GM08714 (cell line): ENCODE results near the gene MSGN1.

ENCODE experiments used
- H3K4me3 ChIP-seq: fragments of 200-500 bp; sonication (Bioruptor generic); 2 replicates; pipeline ENCODE4 v1.5.1; 2014; ENCODE audit warnings: mild to moderate bottlenecking, low read length, inconsistent platforms
- ZNF274 ChIP-seq: IDR thresholded peaks from 2 replicates; pipeline ENCODE4 v1.6.1; 2012; ENCODE audit warnings: mild to moderate bottlenecking, low read depth, low read length

MSGN1 gene

GRCh38 chr2:17798338-17798737 lies 17.9 kb upstream of the MSGN1 start:
- no peak for TF ChIP-seq ZNF274

GRCh38 chr2:17799301-17800120 lies 16.7 kb upstream of the MSGN1 start:
- H3K4me3 ChIP-seq: no peak overlapping the region
- TF ChIP-seq ZNF274: no peak

More at GRCh38 chr2:17798338-17798737, 17.9 kb upstream of the MSGN1 start:
- no peak overlapping the region for H3K4me3 ChIP-seq

GRCh38 chr2:17800219-17800618 lies 16.0 kb upstream of the MSGN1 start:
- no peak for TF ChIP-seq ZNF274
- no peak overlapping the region for H3K4me3 ChIP-seq

GRCh38 chr2:17800693-17801458 lies 15.4 kb upstream of the MSGN1 start:
- TF ChIP-seq ZNF274: no peak
- H3K4me3 ChIP-seq: no peak overlapping the region

GRCh38 chr2:17803497-17803896 lies 12.8 kb upstream of the MSGN1 start:
- no peak overlapping the region for H3K4me3 ChIP-seq
- no peak for TF ChIP-seq ZNF274

- no peak for TF ChIP-seq ZNF274
- peak overlapping the region; percentile 37; the same call in 1 of the 2 replicates for H3K4me3 ChIP-seq
Measured at GRCh38 chr2:17804358-17804757, 11.9 kb upstream of the MSGN1 start.

GRCh38 chr2:17805166-17805565 lies 11.1 kb upstream of the MSGN1 start:
- no peak overlapping the region for H3K4me3 ChIP-seq
- TF ChIP-seq ZNF274: no peak

GRCh38 chr2:17805717-17806363 lies 10.4 kb upstream of the MSGN1 start:
- no peak overlapping the region for H3K4me3 ChIP-seq
- TF ChIP-seq ZNF274: no peak

GRCh38 chr2:17813010-17813741 lies 3.1 kb upstream of the MSGN1 start:
- TF ChIP-seq ZNF274: no peak
- H3K4me3 ChIP-seq: peak overlapping the region; percentile 51; the same call in 1 of the 2 replicates

GRCh38 chr2:17813742-17814473 lies 2.4 kb upstream of the MSGN1 start:
- H3K4me3 ChIP-seq: peak overlapping the region; percentile 51; the same call in 1 of the 2 replicates
- no peak for TF ChIP-seq ZNF274

- no peak for TF ChIP-seq ZNF274
- no peak overlapping the region for H3K4me3 ChIP-seq
Measured at GRCh38 chr2:17814601-17815000, 1.7 kb upstream of the MSGN1 start.

- H3K4me3 ChIP-seq: no peak overlapping the region
- no peak for TF ChIP-seq ZNF274
Measured at GRCh38 chr2:17815468-17816184, 634 bp upstream of the MSGN1 start.
